Upper lobe of left lung (tissue), 4 donors: ENCODE data around the gene MYOZ2.

Experiments
- EP300 ChIP-seq, 4 donors: sonication (generic); formaldehyde crosslinking; IDR thresholded peaks; one replicate each; pipeline ENCODE4 v1.5.1; 2017; ENCODE audit warnings: antibody characterized with exemption in 4 of 4, control low read depth in 2 of 4
- POLR2A ChIP-seq, 4 donors: fragments of 450-650 bp; IDR thresholded peaks; one replicate each; pipeline ENCODE4 v1.5.1; 2016 to 2017; ENCODE audit warnings: antibody characterized with exemption in 4 of 4, mild to moderate bottlenecking in 2 of 4
- POLR2AphosphoS5 ChIP-seq, 2 donors: sonication (generic); formaldehyde crosslinking; IDR thresholded peaks; one replicate each; pipeline ENCODE4 v1.5.1; 2017; ENCODE audit warnings: antibody characterized with exemption in 2 of 2
- TF ChIP-seq, protein P1 (sequence below), 6 experiments: fragments of 450-650 bp in 4 of 6; fragments of 200-600 bp in 2 of 6; sonication (generic) in 2 of 6; IDR thresholded peaks; one replicate each; pipeline ENCODE4 v1.5.1; 2016 to 2019; ENCODE audit warnings: antibody characterized with exemption in 6 of 6

DNA sequence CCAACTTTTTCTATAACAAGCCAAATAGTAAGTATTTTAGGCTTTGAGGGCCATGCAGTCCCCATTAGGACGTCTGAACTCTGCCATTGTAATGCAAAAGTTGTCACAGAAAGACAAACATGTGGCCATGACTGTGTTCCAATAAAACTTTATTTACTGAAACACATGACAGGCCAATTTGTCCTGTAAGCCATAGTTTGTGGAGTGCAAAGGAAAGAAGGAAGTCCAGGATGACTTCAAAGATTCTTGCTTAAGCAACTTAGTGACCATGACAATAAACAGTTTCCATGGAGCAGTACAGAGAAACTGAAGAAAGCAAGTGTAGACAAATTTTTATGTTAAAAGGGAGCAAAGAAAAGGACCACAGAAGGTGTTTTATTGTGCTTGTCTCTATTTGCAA, 35.0 kb upstream of the MYOZ2 start:
- no peak for TF ChIP-seq POLR2AphosphoS5 (IDR thresholded peaks at IDR 0.05)
- TF ChIP-seq EP300 (IDR thresholded peaks at IDR 0.05): no peak
- no peak for TF ChIP-seq POLR2A (IDR thresholded peaks at IDR 0.05)
- TF ChIP-seq, protein P1, sequence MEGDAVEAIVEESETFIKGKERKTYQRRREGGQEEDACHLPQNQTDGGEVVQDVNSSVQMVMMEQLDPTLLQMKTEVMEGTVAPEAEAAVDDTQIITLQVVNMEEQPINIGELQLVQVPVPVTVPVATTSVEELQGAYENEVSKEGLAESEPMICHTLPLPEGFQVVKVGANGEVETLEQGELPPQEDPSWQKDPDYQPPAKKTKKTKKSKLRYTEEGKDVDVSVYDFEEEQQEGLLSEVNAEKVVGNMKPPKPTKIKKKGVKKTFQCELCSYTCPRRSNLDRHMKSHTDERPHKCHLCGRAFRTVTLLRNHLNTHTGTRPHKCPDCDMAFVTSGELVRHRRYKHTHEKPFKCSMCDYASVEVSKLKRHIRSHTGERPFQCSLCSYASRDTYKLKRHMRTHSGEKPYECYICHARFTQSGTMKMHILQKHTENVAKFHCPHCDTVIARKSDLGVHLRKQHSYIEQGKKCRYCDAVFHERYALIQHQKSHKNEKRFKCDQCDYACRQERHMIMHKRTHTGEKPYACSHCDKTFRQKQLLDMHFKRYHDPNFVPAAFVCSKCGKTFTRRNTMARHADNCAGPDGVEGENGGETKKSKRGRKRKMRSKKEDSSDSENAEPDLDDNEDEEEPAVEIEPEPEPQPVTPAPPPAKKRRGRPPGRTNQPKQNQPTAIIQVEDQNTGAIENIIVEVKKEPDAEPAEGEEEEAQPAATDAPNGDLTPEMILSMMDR (IDR thresholded peaks at IDR 0.05): no peak
